Subcutaneous abdominal adipose tissue (tissue), 5 donors: ENCODE results near the gene DNMT1.

Experiments used
- H3K27ac ChIP-seq: one replicate; pipeline ENCODE4 v1.7.0; 2013; ENCODE audit warnings: low read depth, mild to moderate bottlenecking, inconsistent platforms, low read length, moderate library complexity
- H3K27me3 ChIP-seq, 5 donors: one replicate each; pipeline ENCODE4 v1.7.0; 2013; ENCODE audit warnings: low read length in 5 of 5, inconsistent platforms in 1 of 5; ENCODE audit not compliant: control insufficient read depth in 5 of 5, insufficient read depth in 4 of 5
- H3K36me3 ChIP-seq, 5 donors: one replicate each; pipeline ENCODE4 v1.7.0; 2013; ENCODE audit warnings: low read length in 5 of 5; ENCODE audit not compliant: control insufficient read depth in 5 of 5, insufficient read depth in 5 of 5
- H3K4me1 ChIP-seq, 5 donors: one replicate each; pipeline ENCODE4 v1.7.0; 2013; ENCODE audit warnings: low read length in 5 of 5, mild to moderate bottlenecking in 3 of 5, moderate library complexity in 1 of 5; ENCODE audit not compliant: control insufficient read depth in 5 of 5, insufficient read depth in 5 of 5
- H3K4me3 ChIP-seq, 5 donors: one replicate each; pipeline ENCODE4 v1.7.0; 2013; ENCODE audit warnings: low read length in 5 of 5, low read depth in 1 of 5
- H3K9ac ChIP-seq, 5 donors: one replicate each; pipeline ENCODE4 v1.7.0; 2013; ENCODE audit warnings: low read length in 5 of 5, mild to moderate bottlenecking in 4 of 5, moderate library complexity in 3 of 5
- H3K9me3 ChIP-seq, 5 donors: one replicate each; pipeline ENCODE4 v1.7.0; 2013; ENCODE audit warnings: low read length in 5 of 5; ENCODE audit not compliant: control insufficient read depth in 5 of 5
- donor health status: healthy.
- donor health status: healthy.
- donor health status: healthy.
- donor health status: healthy.
- donor health status: healthy.

The DNMT1 gene

DNA sequence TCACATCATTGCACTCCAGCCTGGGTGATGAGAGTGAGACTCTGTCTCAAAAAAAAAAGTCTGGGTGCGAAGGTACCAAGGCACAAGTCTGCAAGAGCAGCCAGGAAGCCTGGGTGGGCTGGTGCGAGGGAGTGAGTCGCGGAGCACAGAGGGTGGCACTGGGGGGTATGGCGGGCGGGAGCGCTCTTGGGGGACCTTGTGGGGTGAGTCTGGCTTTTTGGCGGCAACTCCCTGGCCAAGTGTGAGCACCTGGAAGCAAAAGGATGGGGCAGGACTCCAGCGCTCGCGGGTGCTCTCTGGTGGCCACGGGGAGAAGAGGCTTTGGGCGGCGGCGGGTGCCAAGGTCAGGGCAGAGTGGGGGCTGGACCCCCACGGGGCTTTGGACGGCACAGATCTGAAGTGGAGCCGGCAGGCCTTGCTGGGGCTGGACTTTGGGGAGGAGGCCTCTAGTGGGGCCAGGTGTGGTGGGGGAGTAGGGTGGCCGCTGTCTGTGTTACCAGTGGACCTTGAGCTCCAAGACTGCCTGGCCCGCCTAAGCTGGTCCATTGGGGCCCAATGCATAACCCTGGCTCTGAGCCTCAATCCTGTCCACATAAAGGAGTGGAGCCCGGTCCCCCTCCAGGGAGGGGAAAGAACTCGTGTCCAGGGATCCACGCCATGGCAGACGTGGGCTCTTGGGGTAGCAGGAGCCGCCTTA, 81.7 kb downstream of the DNMT1 start:
- no peak overlapping the region for H3K9ac ChIP-seq
- no peaks in the 10 kb centered on the region for H3K27me3 ChIP-seq
- H3K4me3 ChIP-seq, result peak overlapping the region in 1 of 5 donors; percentile 10
- no peak overlapping the region for H3K27ac ChIP-seq
- peaks cover 0 to 20% (median 7%) of the 10 kb centered on the region in 5 donors for H3K4me1 ChIP-seq
- H3K9me3 ChIP-seq, result no peaks in the 10 kb centered on the region
- peaks cover 0 to 73% (median 67%) of the 10 kb centered on the region in 5 donors for H3K36me3 ChIP-seq

- Histone ChIP-seq H3K27ac (no peak overlapping the region), H3K36me3 (peaks cover 0 to 74% (median 68%) of the 10 kb centered on the region in 5 donors), H3K4me1 (peaks cover 0 to 22% (median 10%) of the 10 kb centered on the region in 5 donors), H3K9me3 (no peaks in the 10 kb centered on the region), H3K9ac (no peak overlapping the region), H3K4me3 (no peak overlapping the region), H3K27me3 (no peaks in the 10 kb centered on the region)
Observed at GRCh38 chr19:10112037-10112761, 82.6 kb downstream of the DNMT1 start.

DNA sequence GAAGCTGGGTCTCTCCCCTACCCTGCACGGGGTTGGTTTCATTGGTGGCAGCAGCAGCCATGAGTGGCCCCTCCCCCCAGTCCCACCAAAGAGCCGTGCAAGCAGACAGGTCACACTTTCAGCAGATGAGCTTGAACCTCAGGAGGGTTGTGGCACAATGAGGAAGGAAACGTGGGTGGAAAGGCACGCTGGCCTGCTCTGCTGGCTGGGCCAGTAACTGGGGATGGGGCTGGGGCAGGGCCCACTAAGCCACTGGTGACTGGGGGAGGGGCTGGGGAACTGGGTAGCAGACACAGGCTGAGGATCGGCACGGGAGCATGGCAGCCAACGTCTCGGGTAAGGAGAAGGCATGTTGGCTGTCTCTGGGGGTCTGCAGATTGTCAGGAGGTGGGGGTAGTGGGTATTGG, 83.3 kb downstream of the DNMT1 start, which contains the start of gene P2RY11:
Gene P2RY11 (plus strand): TSS at position 289 of the 407 bp plus-strand sequence. CDS start 29 bp downstream, at position 318.
- no peak within 1 kb of the TSS for H3K9ac ChIP-seq
- peaks cover 0 to 66% (median 60%) of the 10 kb centered on the region in 5 donors for H3K36me3 ChIP-seq
- H3K27ac ChIP-seq, result no peak within 1 kb of the TSS

DNA sequence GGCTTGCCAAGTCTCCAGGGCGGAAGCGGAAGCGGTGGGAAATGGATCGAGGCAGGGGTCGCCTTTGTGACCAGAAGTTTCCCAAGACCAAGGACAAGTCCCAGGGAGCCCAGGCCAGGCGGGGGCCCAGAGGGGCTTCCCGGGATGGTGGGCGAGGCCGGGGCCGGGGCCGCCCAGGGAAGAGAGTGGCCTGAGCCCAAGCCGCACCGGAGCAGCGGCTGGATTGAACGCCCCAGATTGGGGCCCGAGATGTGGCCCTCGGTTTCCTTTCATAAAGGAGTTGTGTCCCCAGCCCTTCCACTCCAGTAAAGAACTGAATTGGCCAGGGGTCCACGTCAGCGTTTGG, 83.8 kb downstream of the DNMT1 start:
- H3K36me3 ChIP-seq, result peaks cover 0 to 62% (median 55%) of the 10 kb centered on the region in 5 donors
- no peak overlapping the region for H3K4me3 ChIP-seq
- H3K27ac ChIP-seq, result no peak overlapping the region
- H3K4me1 ChIP-seq, result peaks cover 2 to 33% (median 20%) of the 10 kb centered on the region in 5 donors
- no peaks in the 10 kb centered on the region for H3K9me3 ChIP-seq
- H3K9ac ChIP-seq, result no peak overlapping the region
- no peaks in the 10 kb centered on the region for H3K27me3 ChIP-seq

More for the DNA sequence above, 83.3 kb downstream of the DNMT1 start, which contains the start of gene P2RY11:
- H3K4me1 ChIP-seq, result peaks cover 2 to 30% (median 17%) of the 10 kb centered on the region in 5 donors
- H3K27me3 ChIP-seq, result no peaks in the 10 kb centered on the region
- no peak within 1 kb of the TSS for H3K4me3 ChIP-seq
- H3K9me3 ChIP-seq, result no peaks in the 10 kb centered on the region

GRCh38 chr19:10110076-10110971, 84.4 kb downstream of the DNMT1 start:
- no peak overlapping the region for H3K4me3 ChIP-seq
- no peak overlapping the region for H3K9ac ChIP-seq
- peaks cover 3 to 38% (median 25%) of the 10 kb centered on the region in 5 donors for H3K4me1 ChIP-seq
- no peak overlapping the region for H3K27ac ChIP-seq
- no peaks in the 10 kb centered on the region for H3K9me3 ChIP-seq
- H3K36me3 ChIP-seq, result peaks cover 0 to 55% (median 49%) of the 10 kb centered on the region in 5 donors
- H3K27me3 ChIP-seq, result no peaks in the 10 kb centered on the region

GRCh38 chr19:10109528-10109927, 85.2 kb downstream of the DNMT1 start:
- H3K4me3 ChIP-seq, result no peak overlapping the region
- H3K9me3 ChIP-seq, result no peaks in the 10 kb centered on the region
- no peak overlapping the region for H3K9ac ChIP-seq
- no peaks in the 10 kb centered on the region for H3K27me3 ChIP-seq
- peaks cover 3 to 38% (median 25%) of the 10 kb centered on the region in 5 donors for H3K4me1 ChIP-seq
- peaks cover 0 to 48% (median 41%) of the 10 kb centered on the region in 5 donors for H3K36me3 ChIP-seq
- H3K27ac ChIP-seq, result no peak overlapping the region

- no peaks in the 10 kb centered on the region for H3K9me3 ChIP-seq
- no peak overlapping the region for H3K27ac ChIP-seq
- no peak overlapping the region for H3K4me3 ChIP-seq
- H3K36me3 ChIP-seq, result peaks cover 0 to 42% (median 39%) of the 10 kb centered on the region in 5 donors
- no peaks in the 10 kb centered on the region for H3K27me3 ChIP-seq
- peak overlapping the region in 1 of 5 donors; percentile 84 for H3K9ac ChIP-seq
- peaks cover 3 to 30% (median 19%) of the 10 kb centered on the region in 5 donors for H3K4me1 ChIP-seq
Observed at GRCh38 chr19:10107817-10108367, 86.9 kb downstream of the DNMT1 start.

DNA sequence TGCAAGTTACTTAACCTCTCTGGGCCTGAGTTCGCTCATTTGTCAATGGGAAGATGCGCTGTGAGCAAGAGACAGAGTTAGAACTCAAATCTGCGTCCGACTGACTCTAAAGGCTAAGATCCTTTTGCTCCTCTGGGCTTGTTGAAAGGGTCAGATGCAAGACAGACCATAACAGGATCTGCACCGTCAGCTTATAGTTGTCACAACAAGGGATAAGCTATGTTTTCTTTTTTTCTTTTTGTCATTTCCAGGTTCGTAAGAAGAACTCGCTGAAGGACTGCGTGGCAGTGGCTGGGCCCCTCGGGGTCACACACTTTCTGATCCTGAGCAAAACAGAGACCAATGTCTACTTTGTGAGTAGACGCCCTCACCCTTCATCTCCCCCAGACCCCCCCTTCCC, 87.5 kb downstream of the DNMT1 start:
- H3K9ac ChIP-seq, result peak overlapping the region in 4 of 5 donors; percentile 73 to 88 (median 82)
- peak overlapping the region; percentile 46 for H3K27ac ChIP-seq
- H3K27me3 ChIP-seq, result no peaks in the 10 kb centered on the region
- H3K36me3 ChIP-seq, result peaks cover 0 to 42% (median 39%) of the 10 kb centered on the region in 5 donors
- H3K9me3 ChIP-seq, result no peaks in the 10 kb centered on the region
- H3K4me3 ChIP-seq, result peak overlapping the region; percentile 71 to 89 (median 77)
- H3K4me1 ChIP-seq, result peaks cover 3 to 25% (median 18%) of the 10 kb centered on the region in 5 donors
